ENCODE results near the gene VSTM2L.
A peak's percentile ranks its signal among the peaks of the same experiment; 100 is the strongest.

VSTM2L gene

GRCh38 chr20:37986873-37987601, 84.1 kb downstream of the VSTM2L start:
- no peak for DNase-seq (ENCODE audit: low spot score)

GRCh38 chr20:37987602-37988290, 84.8 kb downstream of the VSTM2L start:
- DNase-seq (ENCODE audit: low spot score) = peak; percentile 94

GRCh38 chr20:37988306-37988954, 85.5 kb downstream of the VSTM2L start:
- peak; percentile 50 for DNase-seq (ENCODE audit: low spot score)

GRCh38 chr20:37989601-37990295, 86.8 kb downstream of the VSTM2L start:
- no peak for DNase-seq (ENCODE audit: low spot score)

GRCh38 chr20:37990571-37991151, 87.7 kb downstream of the VSTM2L start:
- DNase-seq (ENCODE audit: low spot score) = peak; percentile 71

GRCh38 chr20:37991157-37991866, 88.4 kb downstream of the VSTM2L start:
- DNase-seq (ENCODE audit: low spot score) = no peak

- no peak for DNase-seq (ENCODE audit: low spot score)
Observed at GRCh38 chr20:37991908-37992307, 89.0 kb downstream of the VSTM2L start.

- DNase-seq (ENCODE audit: low spot score) = peak; percentile 74
Observed at GRCh38 chr20:37992802-37993409, 90.0 kb downstream of the VSTM2L start.

GRCh38 chr20:37994512-37994911, 91.6 kb downstream of the VSTM2L start:
- no peak for DNase-seq (ENCODE audit: low spot score)
